DND-41 (cell line): ENCODE results near the gene SPSB4.

Experiments used
- ATAC-seq: fragments of 200-7000 bp; cut with Tn5 transposase; 3 replicates; pipeline ENCODE4 v1.9.1; 2021; ENCODE audit warnings: low read depth; ENCODE audit not compliant: insufficient read depth
- DNase-seq: peaks from one replicate; pipeline ENCODE4 v3.0.0-alpha.2; 2020
- H2AFZ ChIP-seq: 2 replicates; pipeline ENCODE4 v1.6.0; 2012; ENCODE audit warnings: low read depth, low read length
- H3K27ac ChIP-seq: 2 replicates; pipeline ENCODE4 v1.5.1; 2012; ENCODE audit warnings: low read length, inconsistent platforms
- H3K27me3 ChIP-seq: fragments of 200-600 bp; sonication (generic); 2 replicates; pipeline ENCODE4 v1.6.0; 2012; ENCODE audit warnings: low read length, mild to moderate bottlenecking, inconsistent platforms; ENCODE audit not compliant: insufficient read depth, poor library complexity
- H3K36me3 ChIP-seq: 2 replicates; pipeline ENCODE4 v1.5.1; 2012; ENCODE audit warnings: low read length, inconsistent platforms; ENCODE audit not compliant: insufficient read depth
- H3K4me1 ChIP-seq: 2 replicates; pipeline ENCODE4 v1.5.1; 2012; ENCODE audit warnings: mild to moderate bottlenecking, low read length; ENCODE audit not compliant: insufficient read depth
- H3K4me2 ChIP-seq: 2 replicates; pipeline ENCODE4 v1.6.0; 2012; ENCODE audit warnings: mild to moderate bottlenecking, moderate library complexity, low read length, inconsistent platforms; ENCODE audit not compliant: insufficient read depth
- H3K4me3 ChIP-seq, 2 experiments: fragments of 200-600 bp in 1 of 2; shearing (Covaris generic) in 1 of 2; 2 replicates each; pipeline ENCODE4 v1.5.1; 2012 to 2016; ENCODE audit warnings: inconsistent platforms in 2 of 2, low read length in 2 of 2, mild to moderate bottlenecking in 2 of 2, low read depth in 1 of 2, moderate library complexity in 1 of 2
- H3K79me2 ChIP-seq: 2 replicates; pipeline ENCODE4 v1.6.0; 2012; ENCODE audit warnings: low read length, inconsistent platforms; ENCODE audit not compliant: insufficient read depth
- H3K9ac ChIP-seq: 2 replicates; pipeline ENCODE4 v1.6.0; 2012; ENCODE audit warnings: low read depth, mild to moderate bottlenecking, inconsistent platforms, low read length, moderate library complexity
- H3K9me3 ChIP-seq: 2 replicates; pipeline ENCODE4 v1.5.1; 2012; ENCODE audit warnings: low read length, moderate library complexity, mild to moderate bottlenecking, inconsistent platforms; ENCODE audit not compliant: insufficient read depth, severe bottlenecking
- H4K20me1 ChIP-seq: 2 replicates; pipeline ENCODE4 v1.6.0; 2012; ENCODE audit warnings: low read length; ENCODE audit not compliant: insufficient read depth
- CTCF ChIP-seq: IDR thresholded peaks from 2 replicates; pipeline ENCODE4 v1.5.1; 2012; ENCODE audit warnings: borderline replicate concordance, low read length, moderate library complexity, mild to moderate bottlenecking; ENCODE audit not compliant: poor library complexity, severe bottlenecking; ENCODE audit errors: extremely low read depth
- EZH2 ChIP-seq: IDR thresholded peaks from 3 replicates; pipeline ENCODE4 v1.6.1; 2012; ENCODE audit warnings: borderline replicate concordance, low read depth, mild to moderate bottlenecking, moderate library complexity, low read length, inconsistent platforms; ENCODE audit not compliant: severe bottlenecking

The SPSB4 gene

DNA sequence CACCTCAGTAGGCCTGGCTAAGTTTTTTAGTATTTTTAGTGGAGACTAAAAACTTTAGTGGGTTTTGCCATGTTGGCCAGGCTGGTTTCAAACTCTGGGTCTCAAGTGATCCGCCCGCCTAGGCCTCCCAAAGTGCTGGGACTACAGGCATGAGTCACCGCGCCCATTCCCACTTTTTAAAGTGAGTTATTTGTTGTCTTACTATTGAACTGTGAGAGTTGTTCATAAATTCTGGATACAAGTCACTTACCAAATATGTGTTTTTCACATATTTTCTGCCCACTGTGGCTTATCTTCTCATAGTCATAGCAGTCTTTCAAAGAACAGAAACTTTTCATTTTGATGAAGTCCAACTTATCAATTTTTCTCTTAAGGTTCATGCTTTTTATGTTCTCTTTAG is 29.9 kb upstream of the SPSB4 start:
- Histone ChIP-seq H3K4me2 (no peak overlapping the region), H4K20me1 (no peaks in the 10 kb centered on the region), H3K4me3 (no peak overlapping the region), H3K9ac (no peak overlapping the region), H3K4me1 (peaks cover 29% of the 10 kb centered on the region), H3K36me3 (no peaks in the 10 kb centered on the region), H3K27me3 (no peaks in the 10 kb centered on the region), H2AFZ (no peak overlapping the region), H3K79me2 (no peaks in the 10 kb centered on the region), H3K9me3 (no peaks in the 10 kb centered on the region), H3K27ac (no peak overlapping the region)
- no peak for DNase-seq
- TF ChIP-seq CTCF: no peak
- TF ChIP-seq EZH2: no peak
- ATAC-seq: no peak

- H3K27me3 ChIP-seq: no peaks in the 10 kb centered on the region
- no peak for TF ChIP-seq CTCF
- TF ChIP-seq EZH2: no peak
- no peak overlapping the region for H3K27ac ChIP-seq
- ATAC-seq: no peak
- H3K9ac ChIP-seq: no peak overlapping the region
- no peak overlapping the region for H3K4me2 ChIP-seq
- H3K4me1 ChIP-seq: no peaks in the 10 kb centered on the region
- H2AFZ ChIP-seq: no peak overlapping the region
- H3K36me3 ChIP-seq: no peaks in the 10 kb centered on the region
- H3K79me2 ChIP-seq: no peaks in the 10 kb centered on the region
- H4K20me1 ChIP-seq: no peaks in the 10 kb centered on the region
- H3K9me3 ChIP-seq: no peaks in the 10 kb centered on the region
- no peak overlapping the region for H3K4me3 ChIP-seq
- DNase-seq: no peak
Measured at GRCh38 chr3:141030296-141030695, 20.9 kb upstream of the SPSB4 start.

- Histone ChIP-seq H3K27ac (no peak overlapping the region), H3K4me1 (no peaks in the 10 kb centered on the region), H3K9ac (no peak overlapping the region), H3K9me3 (no peaks in the 10 kb centered on the region), H3K79me2 (no peaks in the 10 kb centered on the region), H2AFZ (no peak overlapping the region), H3K36me3 (no peaks in the 10 kb centered on the region), H3K4me3 (no peak overlapping the region), H3K27me3 (no peaks in the 10 kb centered on the region), H3K4me2 (no peak overlapping the region), H4K20me1 (no peaks in the 10 kb centered on the region)
- ATAC-seq (no peak), DNase-seq (no peak)
- no peak for TF ChIP-seq EZH2
- TF ChIP-seq CTCF: no peak
Measured at GRCh38 chr3:141039589-141039988, 11.6 kb upstream of the SPSB4 start.
